Breast epithelium (tissue), 3 donors: ENCODE results near the gene ITGB4.

Experiments
- CTCF ChIP-seq, 3 donors: fragments of 450-650 bp; IDR thresholded peaks; one replicate each; pipeline ENCODE4 v1.5.1; 2016 to 2017; ENCODE audit warnings: antibody characterized with exemption in 3 of 3, mild to moderate bottlenecking in 3 of 3, moderate library complexity in 3 of 3
- POLR2A ChIP-seq: fragments of 450-650 bp; IDR thresholded peaks from one replicate; pipeline ENCODE4 v1.6.1; 2016; ENCODE audit warnings: antibody characterized with exemption, mild to moderate bottlenecking, moderate library complexity

GRCh38 chr17:75676461-75676860 is 44.8 kb upstream of the ITGB4 start:
- no peak for TF ChIP-seq CTCF (IDR thresholded peaks at IDR 0.05)
- TF ChIP-seq POLR2A = no peak
